OCI-M1 (cell line): ENCODE data around the gene AP3S2.
"Not testable (repeated sequence)": the region's sequence is repeated elsewhere in the genome, so short reads cannot be mapped to it uniquely, and the experiment has no call there.

ENCODE experiments used
- DNase-seq: peaks from one replicate; lab custom pipeline; 2025; lab: John Stamatoyannopoulos, UW

The AP3S2 gene

DNA sequence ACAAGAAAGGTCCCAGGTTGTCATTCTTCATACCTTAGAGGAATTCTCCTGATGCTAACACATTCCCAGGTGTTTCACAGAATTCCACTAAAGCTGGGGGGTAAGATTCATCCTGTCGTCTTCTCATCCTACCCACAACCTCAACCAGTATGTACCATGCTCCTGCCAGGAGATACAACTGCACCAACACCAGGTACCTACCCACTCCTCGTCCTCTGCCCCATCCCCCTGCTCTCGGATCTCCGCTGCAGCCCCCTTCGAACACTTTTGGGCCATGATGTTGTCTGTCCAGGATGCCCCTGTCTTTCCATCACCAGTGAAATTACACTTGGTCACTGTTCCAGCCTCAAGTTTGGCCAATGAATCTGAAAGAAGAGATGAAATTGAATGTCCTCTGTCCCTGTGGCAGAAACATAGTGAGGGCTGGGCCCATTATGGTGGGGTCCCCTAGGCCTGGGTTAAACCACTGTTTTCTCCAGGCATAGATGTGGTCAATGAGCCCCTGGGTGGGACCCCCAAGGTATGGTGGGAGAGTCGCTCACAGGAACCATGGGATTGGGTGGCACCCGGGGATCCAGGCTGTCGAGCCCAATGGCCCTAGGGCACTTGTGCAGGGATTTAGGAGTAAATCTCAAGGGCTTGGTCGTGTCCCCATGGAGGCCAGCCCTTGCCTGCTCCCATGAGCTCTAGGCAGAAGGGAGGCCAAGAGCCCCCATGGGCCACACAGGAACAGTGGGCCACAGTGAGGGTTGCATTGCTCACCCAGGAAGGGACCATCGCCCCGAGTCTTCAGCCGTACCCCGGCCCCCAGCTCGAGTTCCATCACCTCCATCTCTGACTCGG, 9.4 kb upstream of the AP3S2 start:
- DNase-seq = no peak

DNA sequence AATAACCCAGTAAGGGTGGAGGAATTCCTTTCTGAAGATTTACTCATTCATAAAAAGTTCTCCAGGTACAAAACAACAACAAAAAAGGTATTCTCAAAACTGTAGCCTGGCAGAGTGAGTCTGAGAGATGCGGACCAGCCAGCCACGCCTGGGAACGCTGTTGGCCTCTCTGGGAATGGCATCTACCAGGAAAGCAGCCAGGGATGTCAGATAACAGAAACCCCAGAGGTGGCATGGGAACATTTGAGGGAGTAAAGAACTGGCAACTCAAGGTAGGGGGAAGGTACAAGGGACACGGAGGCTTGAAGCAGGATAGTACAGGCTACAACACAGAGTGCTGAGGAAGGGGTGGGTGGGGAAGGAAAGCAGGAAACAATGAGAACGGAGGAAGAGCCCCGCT, 7.1 kb upstream of the AP3S2 start:
- no peak for DNase-seq

DNA sequence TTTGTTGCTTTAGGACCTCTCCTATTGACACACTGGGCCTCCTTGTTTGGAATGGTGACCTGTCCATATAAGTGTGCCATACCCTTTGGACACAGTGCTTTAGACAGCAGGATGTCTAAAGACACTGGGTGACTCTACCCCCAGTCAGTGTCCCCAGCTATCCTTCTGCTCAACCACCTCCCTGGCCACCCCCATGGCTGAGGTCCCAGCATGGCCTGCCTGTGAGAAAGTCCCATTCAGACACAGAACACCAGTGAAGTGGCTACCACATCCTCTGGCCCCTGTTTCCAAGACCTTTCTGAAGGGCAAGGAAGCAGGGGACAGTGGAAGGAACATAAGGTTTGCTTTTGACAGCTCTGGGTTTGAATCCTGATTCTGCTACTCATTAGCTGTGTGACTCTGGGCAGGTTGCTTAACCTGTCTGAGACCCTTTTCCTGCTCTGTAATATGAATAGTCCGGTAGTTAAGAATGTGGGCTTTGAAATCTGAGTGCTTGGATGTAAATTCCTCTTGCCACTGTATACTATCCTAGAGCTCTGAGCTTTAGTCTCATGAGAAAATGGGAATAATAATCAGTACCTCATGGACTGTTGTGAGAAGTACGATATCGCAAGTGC, 6.3 kb upstream of the AP3S2 start:
- DNase-seq = no peak

DNA sequence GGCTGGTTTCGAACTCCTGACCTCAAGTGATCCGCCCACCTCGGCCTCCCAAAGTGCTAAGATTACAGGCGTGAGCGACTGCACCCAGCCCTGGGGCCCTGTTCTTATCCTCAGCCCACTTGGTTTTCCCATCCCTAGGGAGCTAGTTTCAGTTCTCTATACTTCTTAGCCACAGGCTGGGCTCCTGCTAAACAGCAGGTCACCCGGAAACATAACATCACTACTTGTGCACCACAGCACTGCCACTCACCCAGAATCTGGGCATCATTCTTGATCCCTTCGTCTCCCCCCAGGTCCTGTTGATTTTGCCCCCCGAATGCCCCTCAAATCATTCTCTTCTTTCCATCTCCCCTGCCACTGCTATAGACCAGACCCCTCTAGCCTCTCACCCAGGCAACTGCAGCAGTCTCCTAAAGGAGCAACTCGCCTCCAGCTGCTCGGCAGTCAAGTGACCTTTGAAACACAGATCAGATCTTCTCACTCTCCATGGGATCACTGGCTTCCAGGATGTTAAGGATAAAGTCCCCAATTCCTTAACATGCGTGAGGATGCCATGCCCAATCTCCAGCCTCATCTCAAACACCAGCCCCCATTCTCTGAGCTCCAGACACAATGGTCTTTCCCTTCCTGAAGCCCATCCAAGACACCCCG, 5.6 kb upstream of the AP3S2 start:
- DNase-seq = no peak

DNA sequence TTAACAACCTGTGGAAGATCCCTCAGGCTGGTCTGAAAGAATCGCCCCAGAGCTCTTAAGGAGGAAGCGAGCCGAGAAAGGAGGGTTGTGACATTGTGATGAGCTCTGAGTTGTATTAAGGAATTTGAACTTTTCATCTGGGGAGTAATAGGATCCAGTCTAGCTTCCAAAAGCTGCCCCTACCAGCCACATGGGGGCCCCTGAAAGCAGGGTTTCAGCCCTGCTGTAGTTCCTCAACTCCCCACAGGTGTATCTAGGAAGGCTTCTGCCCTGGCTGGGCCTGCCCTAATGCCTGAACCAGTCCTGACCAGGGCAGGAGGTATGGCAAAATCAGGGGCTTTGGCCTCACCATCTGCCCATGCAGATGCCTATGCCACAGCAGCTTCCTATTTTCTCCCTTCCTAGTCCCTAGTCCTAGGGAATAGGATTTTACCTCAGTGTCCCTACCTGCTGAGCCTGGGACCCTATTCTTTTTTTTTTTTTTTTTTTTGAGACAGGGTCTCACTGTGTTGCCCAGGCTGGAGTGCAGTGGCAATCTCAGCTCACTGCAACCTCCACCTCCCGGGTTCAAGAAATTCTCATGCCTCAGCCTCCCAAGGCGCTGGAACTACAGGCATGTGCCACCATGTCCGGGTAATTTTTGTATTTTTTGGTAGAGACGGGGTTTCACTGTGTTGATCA, 5.0 kb upstream of the AP3S2 start:
- DNase-seq = peak; percentile 66

DNA sequence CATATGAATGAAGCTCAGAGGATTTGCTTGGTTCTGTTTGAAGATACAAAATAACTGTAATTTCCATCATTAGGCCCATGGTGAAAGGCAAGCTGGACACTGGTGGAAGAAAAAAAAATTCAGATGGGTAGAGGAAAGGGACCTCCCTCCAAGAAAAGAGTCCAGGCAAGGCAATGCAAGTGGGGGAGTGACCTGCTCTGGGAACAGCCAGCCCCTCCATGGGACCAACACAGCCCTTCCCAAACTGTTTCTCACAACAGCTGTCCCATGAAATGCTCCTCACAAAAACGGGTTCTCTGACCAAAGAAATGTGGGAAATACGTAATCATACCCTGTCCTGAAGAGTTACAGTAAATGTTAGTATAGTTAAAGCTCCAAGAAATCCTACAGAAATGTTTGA, 4.4 kb upstream of the AP3S2 start:
- DNase-seq = no peak

DNA sequence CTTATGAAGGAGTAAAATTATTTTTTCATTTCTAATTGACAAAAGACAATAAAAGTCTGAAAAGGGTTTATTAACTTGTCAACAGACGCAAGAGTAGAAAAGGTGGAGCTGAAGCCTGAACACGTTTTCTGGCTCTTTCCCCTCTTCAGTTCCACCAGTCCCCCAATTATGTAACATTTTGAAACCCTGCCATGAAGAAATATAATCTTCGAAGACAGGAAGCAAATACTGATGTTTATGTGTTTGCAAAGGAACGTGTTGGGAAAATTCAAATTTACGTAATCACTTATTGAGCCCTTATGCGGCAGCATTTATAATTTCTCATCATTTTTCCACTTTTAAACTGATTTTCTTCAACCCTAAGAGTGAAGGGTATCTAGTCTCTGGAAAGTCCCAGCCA, 767 bp downstream of the AP3S2 start:
- DNase-seq = peak; percentile 5

DNA sequence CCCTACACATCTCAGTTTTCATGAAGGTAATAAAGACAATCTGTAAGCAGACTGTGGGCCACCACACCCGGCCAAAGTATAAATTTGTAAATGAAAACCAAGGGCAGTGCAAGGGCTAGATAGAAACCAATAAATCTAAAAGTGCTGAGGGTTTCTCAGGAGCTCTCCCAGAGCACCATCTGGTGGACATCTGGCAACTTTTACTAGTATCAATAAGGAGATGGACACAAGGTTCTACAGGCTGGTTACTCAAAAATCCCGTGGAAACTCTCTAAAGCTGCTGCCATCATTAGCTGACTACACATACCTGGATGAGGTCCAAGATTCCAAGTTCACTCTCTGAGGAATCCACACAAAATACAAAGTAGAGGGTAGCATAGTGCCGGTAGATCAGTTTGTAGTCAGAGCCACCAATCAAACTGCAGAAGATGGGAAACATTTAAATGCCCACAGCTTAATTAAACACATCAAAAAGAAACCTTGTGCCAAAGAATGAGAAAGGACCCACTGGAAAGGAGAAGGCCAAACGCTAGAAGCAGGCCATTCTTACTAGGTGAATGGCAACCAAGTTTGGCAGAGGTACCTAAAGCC, 5.5 kb downstream of the AP3S2 start:
- DNase-seq = peak; percentile 54

DNA sequence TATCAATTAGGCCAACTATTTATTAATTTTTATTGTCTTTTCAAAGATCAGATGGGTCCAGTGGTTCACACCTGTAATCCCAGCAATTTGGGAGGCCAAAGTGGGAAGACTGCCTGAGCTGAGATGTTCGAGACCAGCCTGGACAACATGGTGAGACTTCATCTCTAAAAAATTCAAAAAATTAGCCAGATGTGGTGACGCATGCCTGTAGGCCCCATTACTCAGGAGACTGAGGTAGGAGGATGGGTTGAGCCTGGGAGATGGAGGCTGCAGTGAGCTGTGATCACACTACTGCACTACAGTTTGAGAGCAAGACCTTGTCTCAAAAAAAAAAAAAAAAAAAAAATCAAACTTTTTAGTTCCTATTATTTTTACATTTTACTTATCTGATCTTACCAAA, 8.2 kb downstream of the AP3S2 start:
- no peak for DNase-seq

DNA sequence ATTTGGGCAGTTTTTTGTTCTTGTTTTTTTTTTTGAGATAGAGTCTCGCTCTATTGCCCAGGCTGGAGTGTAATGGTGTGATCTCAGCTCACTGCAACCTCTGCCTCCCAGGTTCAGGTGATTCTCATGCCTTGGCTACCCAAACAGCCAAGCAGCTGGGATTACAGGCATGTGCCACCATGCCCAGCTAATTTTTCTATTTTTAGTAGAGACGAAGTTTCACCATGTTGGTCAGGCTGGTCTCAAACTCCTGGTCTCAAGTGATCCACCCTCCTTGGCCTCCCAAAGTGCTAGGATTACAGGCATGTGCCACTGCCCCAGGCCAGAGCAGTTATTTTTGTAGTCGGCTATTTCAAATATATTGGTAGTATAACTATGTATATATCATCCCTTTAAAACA, 8.6 kb downstream of the AP3S2 start:
- DNase-seq = not testable (repeated sequence)

DNA sequence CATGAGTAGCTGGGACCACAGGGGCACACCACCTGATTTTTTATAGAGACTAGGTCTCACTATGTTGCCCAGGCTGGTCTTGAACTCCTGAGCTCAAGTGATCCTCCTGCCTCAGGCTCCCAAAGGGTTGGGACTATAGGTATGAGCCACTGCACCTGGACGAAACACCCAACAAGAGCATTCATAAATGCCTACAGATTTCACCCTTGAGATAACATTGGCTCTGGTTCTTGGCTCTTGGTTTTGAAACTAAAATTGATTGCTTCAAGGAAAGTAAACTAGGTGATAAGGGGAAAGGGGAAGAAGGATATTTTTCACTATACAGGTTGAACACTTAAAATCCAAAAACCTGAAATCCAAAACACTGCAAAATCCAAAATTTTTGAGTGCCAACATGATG, 10.3 kb downstream of the AP3S2 start:
- DNase-seq = no peak

DNA sequence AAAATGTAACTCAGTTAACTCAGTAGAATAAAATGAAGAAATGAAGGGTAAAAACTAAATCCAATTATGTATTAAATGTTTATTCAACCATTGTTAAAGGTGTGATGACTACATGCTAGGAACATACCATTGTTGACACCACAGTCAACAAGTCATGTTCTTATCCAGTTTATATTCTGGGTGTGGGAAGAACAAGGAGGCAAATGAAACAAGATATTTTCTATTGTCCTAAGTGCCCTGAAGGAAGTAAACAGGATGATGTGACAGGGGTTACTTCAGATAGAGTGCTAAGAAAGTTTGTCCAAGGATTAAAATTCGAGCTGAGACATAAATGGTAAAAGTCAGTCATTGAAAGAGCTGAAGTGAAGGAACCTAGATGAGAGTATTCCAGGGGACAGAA, 13.1 kb downstream of the AP3S2 start:
- DNase-seq = no peak

DNA sequence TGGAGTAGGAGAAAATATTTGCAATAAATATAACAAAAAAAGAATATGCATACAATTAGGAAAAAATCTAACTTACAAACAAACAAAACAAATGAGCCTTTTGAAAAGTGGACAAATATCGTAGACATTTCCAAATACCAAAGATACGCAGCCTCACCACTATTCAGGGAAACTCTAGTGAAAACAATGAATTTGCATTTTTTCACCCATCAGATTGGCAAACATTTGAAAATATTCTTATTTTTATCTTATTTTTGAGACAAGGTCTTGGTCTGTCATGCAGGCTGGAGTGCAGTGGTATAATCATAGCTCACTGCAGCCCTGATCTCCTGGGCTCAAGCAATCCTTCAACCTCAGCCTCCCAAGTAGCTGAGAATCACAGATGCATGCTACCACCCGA, 15.5 kb downstream of the AP3S2 start:
- no peak for DNase-seq

DNA sequence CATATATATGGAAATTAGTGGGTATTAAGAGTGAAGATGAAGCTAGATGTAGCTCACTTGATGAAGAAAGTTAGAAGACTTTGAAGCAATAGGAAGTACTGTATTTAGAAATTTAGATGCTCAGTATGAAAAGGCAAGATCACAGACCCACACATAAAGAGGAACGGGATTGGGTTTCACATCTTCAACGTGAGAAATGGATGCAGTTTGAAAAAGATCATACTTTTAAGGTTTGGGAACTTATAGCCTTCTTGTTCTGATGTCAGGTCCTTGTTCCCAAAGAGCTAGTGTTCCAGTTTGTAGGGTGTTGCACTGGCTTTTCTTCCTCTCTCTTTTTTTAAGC, 16.7 kb downstream of the AP3S2 start:
- DNase-seq = no peak

DNA sequence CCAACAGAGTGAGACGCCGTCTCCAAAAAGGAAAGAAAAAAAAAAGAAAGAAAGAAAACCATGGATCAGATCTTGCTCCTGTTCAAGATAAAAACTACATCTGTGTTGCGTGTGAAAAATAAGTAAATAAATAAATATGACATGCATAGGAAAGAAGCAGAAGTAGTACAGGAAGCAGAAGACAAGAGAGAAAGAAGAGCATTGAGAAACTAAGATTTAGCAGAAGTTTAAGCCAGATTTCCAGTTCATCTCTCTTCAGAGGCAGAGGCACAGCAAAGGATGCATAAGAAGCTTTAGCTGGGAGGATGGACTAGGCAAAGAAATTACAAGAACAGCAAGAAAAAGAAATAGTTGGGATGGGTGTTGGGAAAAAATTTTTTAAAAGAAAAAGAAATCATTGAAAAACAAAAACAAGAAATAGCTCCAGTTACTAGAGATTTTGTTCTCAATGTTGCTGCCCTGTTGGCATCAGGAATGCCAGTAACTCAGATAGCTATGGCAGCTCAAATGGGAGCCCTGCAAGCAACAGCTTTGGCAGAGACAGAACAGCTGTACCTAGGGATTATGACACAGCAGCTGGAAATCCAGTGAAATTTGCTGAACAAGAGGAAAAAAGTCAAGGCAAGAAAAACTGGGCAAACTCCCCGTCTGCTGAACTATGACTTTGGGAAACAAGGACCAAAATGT, 17.3 kb downstream of the AP3S2 start:
- no peak for DNase-seq

DNA sequence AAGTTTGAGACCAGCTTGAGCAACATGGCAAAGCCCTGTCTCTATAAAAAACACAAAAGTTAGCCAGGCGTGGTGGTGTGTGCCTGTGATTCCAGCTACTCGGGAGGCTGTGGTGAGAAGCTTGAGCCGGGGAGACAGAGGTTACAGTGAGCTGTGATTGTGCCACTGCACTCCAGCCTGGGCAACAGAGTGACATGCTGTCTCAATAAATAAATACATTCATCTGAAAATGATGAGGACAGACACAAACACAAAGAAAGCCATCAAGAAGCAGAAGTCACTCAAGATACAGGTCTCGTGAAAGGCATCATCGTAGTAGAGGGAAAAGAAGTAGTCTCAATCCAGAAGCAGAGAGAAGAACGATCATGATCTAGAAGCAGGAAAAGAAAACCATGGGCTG, 18.1 kb downstream of the AP3S2 start:
- DNase-seq = no peak

DNA sequence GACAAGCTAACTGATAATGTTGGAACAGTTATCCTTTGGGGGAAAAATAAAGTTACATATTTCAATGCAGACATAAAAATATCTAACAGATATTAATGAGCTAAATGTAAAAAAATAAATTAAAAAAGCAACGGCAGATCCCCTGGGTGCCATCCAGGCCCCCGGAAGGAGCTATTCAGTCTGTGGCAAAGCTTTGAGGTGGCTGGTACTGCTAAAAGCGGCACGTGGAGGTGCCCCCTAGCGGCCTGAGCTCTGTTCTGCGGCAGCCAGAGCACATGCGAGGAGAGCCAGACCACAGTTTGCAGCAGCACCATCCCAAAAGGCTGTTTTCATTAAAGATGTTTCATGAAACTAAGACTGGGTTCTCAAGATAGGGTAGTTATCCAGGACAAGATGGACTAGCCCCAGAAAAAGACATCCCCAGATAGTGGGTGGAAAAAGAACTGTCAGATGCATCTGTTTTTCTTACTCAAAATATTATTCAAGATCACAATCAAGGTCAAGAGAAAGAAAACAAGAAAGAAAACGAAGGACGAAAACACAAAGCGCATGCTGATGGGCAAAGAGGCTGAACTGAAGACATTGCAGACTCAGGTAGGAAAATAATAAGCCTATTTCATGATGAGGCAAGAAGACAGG, 18.7 kb downstream of the AP3S2 start:
- DNase-seq = peak; percentile 87

DNA sequence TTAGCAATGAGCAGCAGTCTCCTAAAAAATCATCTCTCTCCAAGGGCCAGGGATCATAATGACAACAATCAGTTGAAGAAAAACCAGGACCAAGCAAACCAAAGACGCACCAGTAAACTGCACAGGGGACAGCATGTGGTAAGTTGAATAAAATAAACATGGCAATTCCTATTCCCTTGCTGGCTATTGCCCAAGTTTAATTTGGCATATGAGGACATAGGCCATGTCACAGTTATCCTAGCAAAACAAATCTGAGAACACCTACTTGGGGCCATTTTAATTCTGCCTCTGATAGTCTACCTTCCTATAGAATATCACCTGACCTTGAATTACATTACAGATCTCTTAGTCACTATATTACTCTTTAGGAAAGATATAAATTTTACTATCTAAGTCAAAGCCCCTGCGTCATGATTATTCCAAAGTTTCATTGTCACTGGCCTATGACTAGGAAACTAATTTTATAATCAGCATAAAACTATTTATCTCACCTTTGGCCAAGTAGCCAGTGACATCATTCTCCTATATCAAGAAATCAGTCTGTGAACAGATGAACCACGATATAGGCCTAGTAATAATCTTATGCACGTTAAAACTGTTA, 23.0 kb downstream of the AP3S2 start:
- DNase-seq = no peak

DNA sequence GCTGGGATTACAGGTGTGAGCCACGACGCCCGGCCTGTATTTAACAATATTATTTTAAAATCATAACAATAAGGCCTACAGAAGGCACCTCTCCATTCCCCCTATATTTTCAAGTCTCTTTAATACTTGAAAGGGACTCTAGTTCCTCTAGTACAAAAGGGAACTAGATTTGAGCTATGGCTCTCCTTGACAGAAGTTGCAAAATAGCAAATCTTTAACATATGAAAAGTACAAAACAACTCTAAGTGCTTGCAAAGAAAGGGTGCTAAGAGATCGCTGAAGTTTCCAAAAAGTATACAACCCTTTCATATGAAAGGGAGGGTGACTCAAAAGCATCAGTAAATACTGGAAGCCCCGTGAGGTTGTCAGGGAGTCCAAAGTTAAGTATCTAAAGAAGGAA, 23.8 kb downstream of the AP3S2 start:
- DNase-seq = no peak

DNA sequence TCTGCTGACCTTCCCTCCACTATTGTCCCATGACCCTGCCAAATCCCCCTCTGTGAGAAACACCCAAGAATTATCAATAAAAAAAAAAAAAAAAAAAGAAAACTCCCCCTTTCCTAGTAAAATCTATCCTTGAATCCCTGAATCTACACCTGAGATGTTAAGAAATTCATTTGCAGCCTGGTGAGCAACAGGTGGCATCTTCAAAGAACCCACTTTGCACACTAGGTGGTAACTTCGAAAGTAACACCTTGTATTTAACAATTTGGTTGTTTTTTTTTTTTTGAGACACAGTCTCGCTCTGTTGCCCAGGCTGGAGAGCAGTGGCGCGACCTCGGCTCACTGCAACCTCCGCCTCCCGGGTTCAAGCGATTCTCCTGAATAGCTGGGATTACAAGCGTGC, 24.3 kb downstream of the AP3S2 start:
- not testable (repeated sequence) for DNase-seq
